OCI-LY1 (cell line): ENCODE data around the gene PERCC1.

Experiments used
- H2AFZ ChIP-seq: fragments of 200-600 bp; sonication (generic), shearing (Covaris generic); 2 replicates; pipeline ENCODE4 v1.6.0; 2014; ENCODE audit warnings: antibody characterized with exemption, mild to moderate bottlenecking, low read length
- H3F3A ChIP-seq: fragments of 200-600 bp; sonication (generic), shearing (Covaris generic); 2 replicates; pipeline ENCODE4 v1.6.0; 2014; ENCODE audit warnings: mild to moderate bottlenecking, antibody characterized with exemption, low read length, moderate library complexity; ENCODE audit not compliant: insufficient read depth
- H3K27ac ChIP-seq: fragments of 200-600 bp; sonication (generic); 2 replicates; pipeline ENCODE4 v1.5.1; 2014; ENCODE audit warnings: low read length, mixed run types, mild to moderate bottlenecking, low read depth; ENCODE audit not compliant: poor library complexity, severe bottlenecking
- H3K27me3 ChIP-seq: fragments of 200-600 bp; sonication (generic); 2 replicates; pipeline ENCODE4 v1.6.0; 2014; ENCODE audit warnings: antibody characterized with exemption, mild to moderate bottlenecking, low read length, moderate library complexity; ENCODE audit not compliant: insufficient read depth
- H3K36me3 ChIP-seq: fragments of 200-600 bp; sonication (generic); 2 replicates; pipeline ENCODE4 v1.6.1; 2014; ENCODE audit warnings: mild to moderate bottlenecking, antibody characterized with exemption, low read length, moderate library complexity, mixed read lengths; ENCODE audit not compliant: insufficient read depth
- H3K4me1 ChIP-seq: fragments of 200-600 bp; sonication (generic); 2 replicates; pipeline ENCODE4 v1.5.1; 2014; ENCODE audit warnings: mild to moderate bottlenecking, low read length, moderate library complexity; ENCODE audit not compliant: insufficient read depth, severe bottlenecking
- H3K4me2 ChIP-seq: fragments of 200-600 bp; sonication (generic), shearing (Covaris generic); 2 replicates; pipeline ENCODE4 v1.6.1; 2014; ENCODE audit warnings: low read length
- H3K4me3 ChIP-seq: fragments of 200-600 bp; sonication (generic); 2 replicates; pipeline ENCODE4 v1.5.1; 2014; ENCODE audit warnings: low read length, low read depth, mild to moderate bottlenecking, mixed read lengths; ENCODE audit not compliant: poor library complexity, severe bottlenecking
- H3K79me2 ChIP-seq: fragments of 200-600 bp; shearing (Covaris generic); 2 replicates; pipeline ENCODE4 v1.6.1; 2016; ENCODE audit warnings: mixed run types, low read length, mixed read lengths; ENCODE audit not compliant: insufficient read depth
- H3K9ac ChIP-seq: fragments of 200-600 bp; sonication (generic), shearing (Covaris generic); 2 replicates; pipeline ENCODE4 v1.6.1; 2014; ENCODE audit warnings: mild to moderate bottlenecking, low read length, mixed read lengths
- H3K9me2 ChIP-seq: fragments of 200-600 bp; sonication (generic), shearing (Covaris generic); 2 replicates; pipeline ENCODE4 v1.6.1; 2014; ENCODE audit warnings: low read depth, mild to moderate bottlenecking, low read length, mixed read lengths
- H3K9me3 ChIP-seq: fragments of 200-600 bp; shearing (Covaris generic); 2 replicates; pipeline ENCODE4 v1.6.1; 2014; ENCODE audit warnings: low read length, mixed read lengths
- H4K20me1 ChIP-seq: fragments of 200-600 bp; sonication (generic), shearing (Covaris generic); 2 replicates; pipeline ENCODE4 v1.6.0; 2016; ENCODE audit warnings: mild to moderate bottlenecking, low read length; ENCODE audit not compliant: insufficient read depth
- EZH2 ChIP-seq: fragments of 200-600 bp; sonication (generic), shearing (Covaris generic); IDR thresholded peaks from 2 replicates; pipeline ENCODE4 v1.8.0; 2017; ENCODE audit warnings: borderline replicate concordance, mixed run types, mild to moderate bottlenecking, antibody characterized with exemption, low read length, moderate library complexity, mixed read lengths
- TF ChIP-seq, protein P1 (sequence below): fragments of 200-600 bp; sonication (generic), shearing (Covaris generic); IDR thresholded peaks from 2 replicates; pipeline ENCODE4 v1.5.1; 2017; ENCODE audit warnings: mild to moderate bottlenecking, antibody characterized with exemption, low read length, moderate library complexity, mixed read lengths

PERCC1 gene

DNA sequence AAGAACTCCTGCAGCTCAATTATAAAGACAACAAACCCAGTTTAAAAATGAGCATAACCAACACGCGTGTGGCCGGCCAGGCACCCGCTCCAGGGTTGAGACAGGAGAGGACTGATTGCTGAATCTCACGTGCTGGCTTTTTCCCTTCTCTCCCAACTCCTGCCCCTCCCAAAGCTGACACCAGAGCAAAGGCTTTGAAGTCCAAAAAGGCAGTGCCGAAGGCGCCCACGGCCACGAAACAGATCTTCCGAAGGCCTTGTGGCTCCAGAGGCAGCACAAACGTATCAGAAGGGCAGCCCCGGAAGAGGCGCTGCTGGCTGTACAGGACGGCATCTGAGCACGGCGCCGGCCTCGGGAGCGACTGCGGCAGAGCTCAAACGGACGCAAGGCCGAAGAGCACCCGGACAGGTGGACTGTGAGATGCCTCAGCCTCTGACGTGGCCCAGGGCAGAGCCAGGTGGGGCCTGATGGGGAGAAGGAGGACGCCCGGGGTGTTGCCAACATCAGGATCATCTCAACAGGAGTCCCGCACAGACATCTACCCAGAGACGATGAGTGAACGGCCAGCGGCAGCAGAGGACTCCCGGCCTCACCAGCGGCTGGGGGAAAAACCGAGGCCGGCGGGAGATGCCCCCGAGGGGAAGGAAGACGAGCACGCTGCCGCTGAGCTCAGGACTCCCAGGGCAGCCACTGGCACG, 33.5 kb downstream of the PERCC1 start:
- H2AFZ ChIP-seq, result no peak overlapping the region
- TF ChIP-seq EZH2, result no peak
- H3K79me2 ChIP-seq, result peaks cover 10% of the 10 kb centered on the region
- H3K27me3 ChIP-seq, result no peaks in the 10 kb centered on the region
- no peak overlapping the region for H3K4me2 ChIP-seq
- no peaks in the 10 kb centered on the region for H3K9me3 ChIP-seq
- H3K4me3 ChIP-seq, result no peak overlapping the region
- H3K9me2 ChIP-seq, result no peaks in the 10 kb centered on the region
- H3K4me1 ChIP-seq, result no peaks in the 10 kb centered on the region
- no peak overlapping the region for H3K9ac ChIP-seq
- H4K20me1 ChIP-seq, result no peaks in the 10 kb centered on the region
- peaks cover 15% of the 10 kb centered on the region for H3K36me3 ChIP-seq
- H3F3A ChIP-seq, result no peaks in the 10 kb centered on the region
- H3K27ac ChIP-seq, result no peak overlapping the region

DNA sequence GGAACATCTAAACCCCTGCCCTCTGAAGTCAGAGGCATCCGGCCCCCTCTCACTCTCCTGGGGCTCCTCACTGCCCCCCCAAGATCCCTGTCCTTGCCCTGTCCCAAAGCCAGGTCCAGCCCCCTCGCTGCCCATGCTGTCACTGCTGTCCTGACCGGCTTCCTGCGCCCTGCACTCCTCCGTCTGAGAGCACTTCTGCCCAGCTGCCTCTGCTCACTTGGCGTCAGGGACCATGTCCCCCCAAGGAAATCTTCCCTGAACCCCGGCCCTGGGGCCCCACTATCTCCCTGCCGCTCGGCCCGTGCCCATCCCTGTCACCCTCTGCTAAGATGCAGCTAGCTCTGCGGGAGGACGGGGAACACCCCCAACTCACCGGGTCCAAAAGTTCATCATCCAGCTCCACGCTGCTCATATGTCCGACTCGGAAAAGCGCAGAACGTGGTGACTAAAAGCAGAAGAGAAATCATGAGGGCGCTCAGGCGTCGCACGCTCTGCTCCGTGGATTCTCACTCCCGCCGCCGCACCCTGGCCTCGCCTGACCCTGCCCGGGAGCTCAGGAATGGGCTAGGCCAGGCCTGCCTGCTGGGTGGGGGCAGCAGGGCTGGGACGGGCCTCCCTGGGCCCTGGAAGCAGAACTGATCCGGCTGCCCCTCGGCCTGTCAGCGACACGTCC, 34.2 kb downstream of the PERCC1 start:
- Histone ChIP-seq H3K4me1 (no peaks in the 10 kb centered on the region), H3K27ac (no peak overlapping the region), H3K79me2 (peaks cover 10% of the 10 kb centered on the region), H3K9ac (no peak overlapping the region), H3K4me3 (no peak overlapping the region), H3K4me2 (no peak overlapping the region), H3F3A (no peaks in the 10 kb centered on the region), H3K36me3 (peaks cover 13% of the 10 kb centered on the region), H4K20me1 (no peaks in the 10 kb centered on the region), H3K9me2 (no peaks in the 10 kb centered on the region), H3K9me3 (no peaks in the 10 kb centered on the region), H3K27me3 (no peaks in the 10 kb centered on the region), H2AFZ (no peak overlapping the region)
- TF ChIP-seq, protein P1, sequence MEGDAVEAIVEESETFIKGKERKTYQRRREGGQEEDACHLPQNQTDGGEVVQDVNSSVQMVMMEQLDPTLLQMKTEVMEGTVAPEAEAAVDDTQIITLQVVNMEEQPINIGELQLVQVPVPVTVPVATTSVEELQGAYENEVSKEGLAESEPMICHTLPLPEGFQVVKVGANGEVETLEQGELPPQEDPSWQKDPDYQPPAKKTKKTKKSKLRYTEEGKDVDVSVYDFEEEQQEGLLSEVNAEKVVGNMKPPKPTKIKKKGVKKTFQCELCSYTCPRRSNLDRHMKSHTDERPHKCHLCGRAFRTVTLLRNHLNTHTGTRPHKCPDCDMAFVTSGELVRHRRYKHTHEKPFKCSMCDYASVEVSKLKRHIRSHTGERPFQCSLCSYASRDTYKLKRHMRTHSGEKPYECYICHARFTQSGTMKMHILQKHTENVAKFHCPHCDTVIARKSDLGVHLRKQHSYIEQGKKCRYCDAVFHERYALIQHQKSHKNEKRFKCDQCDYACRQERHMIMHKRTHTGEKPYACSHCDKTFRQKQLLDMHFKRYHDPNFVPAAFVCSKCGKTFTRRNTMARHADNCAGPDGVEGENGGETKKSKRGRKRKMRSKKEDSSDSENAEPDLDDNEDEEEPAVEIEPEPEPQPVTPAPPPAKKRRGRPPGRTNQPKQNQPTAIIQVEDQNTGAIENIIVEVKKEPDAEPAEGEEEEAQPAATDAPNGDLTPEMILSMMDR, result no peak
- TF ChIP-seq EZH2, result no peak

DNA sequence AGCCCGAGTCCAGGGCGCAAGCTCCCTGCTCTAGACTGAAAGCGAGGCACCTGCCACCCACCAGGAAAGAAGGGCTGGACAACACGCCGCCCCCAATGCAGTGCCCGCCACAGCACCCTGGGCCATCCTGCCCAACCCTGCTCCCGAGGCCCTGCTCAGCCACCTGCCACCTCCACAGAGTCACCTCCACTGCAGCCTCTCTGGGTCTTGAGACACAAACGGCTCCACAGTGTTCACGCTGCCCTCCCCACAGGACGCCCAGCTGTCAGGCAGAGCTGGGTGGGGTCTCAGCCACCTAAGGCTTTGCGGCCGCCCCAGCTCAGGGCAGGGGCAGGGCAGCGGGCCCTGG, 34.7 kb downstream of the PERCC1 start:
- Histone ChIP-seq H3K27ac (no peak overlapping the region), H2AFZ (no peak overlapping the region), H3K79me2 (peaks cover 10% of the 10 kb centered on the region), H3K4me3 (no peak overlapping the region), H3K4me1 (no peaks in the 10 kb centered on the region), H4K20me1 (no peaks in the 10 kb centered on the region), H3K4me2 (no peak overlapping the region), H3K9me2 (no peaks in the 10 kb centered on the region), H3F3A (no peaks in the 10 kb centered on the region), H3K36me3 (peaks cover 8% of the 10 kb centered on the region), H3K27me3 (no peaks in the 10 kb centered on the region), H3K9me3 (no peaks in the 10 kb centered on the region), H3K9ac (no peak overlapping the region)
- TF ChIP-seq EZH2, result no peak
- TF ChIP-seq, protein P1, result no peak
